ENCODE data around the gene PRSS57. TPM values are rescaled to one million over a fixed set of nuclear protein-coding genes. Genes with fewer than 3 reads are reported as not detected.

Gene PRSS57
- total and polyA plus RNA-seq, 2 of the 13 experiments (the other 11 are each of a cell fraction or from before 2014, with no cell fraction given) = 0.12 TPM; not detected in 1

GRCh38 chr19:674282-675151 is 20.7 kb downstream of the PRSS57 start:
- Histone ChIP-seq H3K27ac (ENCODE audit: extremely low read length, insufficient read depth, low read length) (no peak overlapping the region), H3K4me3 (replicated peaks in 1 of 3; ENCODE audit: insufficient read depth in 1 of 3, low read depth in 2 of 3, low read length in 3 of 3) (peak overlapping the region; percentile 54 to 76 (median 69); a peak in 5 of 6 replicates), H3K9ac (ENCODE audit: insufficient read depth, low read depth, low read length) (peak overlapping the region; percentile 27), H3K36me3 (replicated peaks in 1 of 2; ENCODE audit: control insufficient read depth in 1 of 2, insufficient read depth in 2 of 2, low read length in 2 of 2) (no peaks in the 10 kb centered on the region), H3K4me2 (ENCODE audit: low read depth, low read length) (peak overlapping the region; percentile 86), H3K27me3 (ENCODE audit: control insufficient read depth in 1 of 2, insufficient read depth in 2 of 2, low read length in 2 of 2) (peaks cover 0 to 7% of the 10 kb centered on the region in 2 experiments; a peak in 1 of 5 replicates), H2AFZ (ENCODE audit: low read length) (no peak overlapping the region), H3K4me1 (ENCODE audit: insufficient read depth, low read length) (peaks cover 92% of the 10 kb centered on the region), H4K20me1 (ENCODE audit: insufficient read depth, low read length) (no peaks in the 10 kb centered on the region), H3K9me3 (ENCODE audit: low read length) (no peaks in the 10 kb centered on the region), H3K79me2 (ENCODE audit: insufficient read depth, low read length) (no peaks in the 10 kb centered on the region)
- ChIA-PET POLR2A (interaction anchor here (1.3 to 3.8 kb wide), 3 partner anchors 11 to 33 kb away, joined by 4 to 27 read pairs (median 9); partner anchors contain the start of genes PALM and RNF126), CTCF (ENCODE audit: low intra/inter-chr PET ratio, low total read pairs) (no interaction called here)
- in situ Hi-C loops (cut with HindIII; ENCODE audit: extremely low pct_ligation_motif_present, low pct_unique_long_range_greater_than_20kb) (no loop called here), intact Hi-C loops (cut with micrococcal nuclease; ENCODE audit: unreplicated experiment) (no loop called here)
- WGBS (ENCODE audit: low lambda C conversion rate) = 3% methylated on average over 11 of the region's 38 CpGs
- peak; percentile 30 for DNase-seq (ENCODE audit: low spot score)
- ATAC-seq = peak; percentile 7; the same call in 2 of the 3 replicates
- FAIRE-seq = no peak
- no TSS peak for BruUV-seq (replicated peaks)
- TF ChIP-seq NONO (IDR thresholded peaks at IDR 0.05) (no peak), NONO (CRISPR knock-in tag; conservative IDR thresholded peaks at IDR 0.05) (0 out of 2 replicates have a peak, but pooled peaks have one; percentile 31), MAFF (IDR thresholded peaks at IDR 0.05; ENCODE audit: low read depth, low read length) (no peak), CREB1 (IDR thresholded peaks at IDR 0.05) (no peak), CREB1 (CRISPR knock-in tag; IDR thresholded peaks at IDR 0.05) (no peak), ZGPAT (CRISPR knock-in tag; IDR thresholded peaks at IDR 0.05) (no peak), DMAP1 (CRISPR knock-in tag; IDR thresholded peaks at IDR 0.05) (no peak), ZNF883 (CRISPR knock-in tag; IDR thresholded peaks at IDR 0.05; ENCODE audit: not compliant biosample characterization) (peak; percentile 49), GZF1 (CRISPR knock-in tag; IDR thresholded peaks at IDR 0.05) (no peak), ZNF687 (CRISPR knock-in tag; IDR thresholded peaks at IDR 0.05) (peak; percentile 66), ZNF281 (CRISPR knock-in tag; IDR thresholded peaks at IDR 0.05; ENCODE audit: borderline replicate concordance) (peak; percentile 8; the same call in 1 of the 2 replicates), FOXC1 (CRISPR knock-in tag; IDR thresholded peaks at IDR 0.05; ENCODE audit: borderline replicate concordance) (no peak; the same call in 1 of the 2 replicates), ZNF205 (CRISPR knock-in tag; IDR thresholded peaks at IDR 0.05) (no peak), ZBTB7B (CRISPR knock-in tag; IDR thresholded peaks at IDR 0.05) (peak; percentile 49; the same call in 1 of the 2 replicates), MED1 (CRISPR knock-in tag; IDR thresholded peaks at IDR 0.05) (peak; percentile 29; the same call in 1 of the 2 replicates), DNMT3B (CRISPR knock-in tag; conservative IDR thresholded peaks at IDR 0.05) (no peak), TARDBP (CRISPR knock-in tag; IDR thresholded peaks at IDR 0.05) (no peak)

Measured in HepG2 (cell line).